HL-60/S4 (cell line): ENCODE measurements around the gene ROR2.

Source experiments
- in situ Hi-C: fragments of 300-500 bp; cut with MboI; formaldehyde crosslinking; loops from 2 replicates; pipeline ENCODE4 v1.14.3; 2022; ENCODE audit warnings: low sequenced_read_pairs

ROR2 gene

DNA sequence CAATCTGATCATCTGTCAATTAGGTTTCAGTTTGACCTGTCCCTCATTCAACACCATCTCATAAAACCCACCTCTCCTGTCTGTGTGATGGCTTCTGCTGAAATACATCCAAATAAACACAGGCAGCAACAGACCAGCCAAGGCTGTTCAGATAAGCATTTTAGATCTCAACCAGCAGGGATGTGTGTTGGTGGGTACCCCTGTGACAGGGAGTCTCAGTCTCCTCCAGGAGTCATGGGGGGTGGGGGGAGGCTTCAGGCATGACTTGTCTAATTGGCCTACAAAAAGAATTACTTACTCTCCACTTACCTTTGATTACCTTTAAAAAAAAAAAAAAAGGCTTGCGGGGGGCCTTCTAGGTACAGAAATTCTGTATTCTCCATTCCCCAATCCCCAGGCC is 65.9 kb downstream of the ROR2 start:
- in situ Hi-C loops = no loop called here

GRCh38 chr9:91883503-91883902 is 66.5 kb downstream of the ROR2 start:
- in situ Hi-C loops = no loop called here

GRCh38 chr9:91882627-91883026 is 67.4 kb downstream of the ROR2 start:
- in situ Hi-C loops = no loop called here

GRCh38 chr9:91880378-91880972 is 69.6 kb downstream of the ROR2 start:
- in situ Hi-C loops = no loop called here

DNA sequence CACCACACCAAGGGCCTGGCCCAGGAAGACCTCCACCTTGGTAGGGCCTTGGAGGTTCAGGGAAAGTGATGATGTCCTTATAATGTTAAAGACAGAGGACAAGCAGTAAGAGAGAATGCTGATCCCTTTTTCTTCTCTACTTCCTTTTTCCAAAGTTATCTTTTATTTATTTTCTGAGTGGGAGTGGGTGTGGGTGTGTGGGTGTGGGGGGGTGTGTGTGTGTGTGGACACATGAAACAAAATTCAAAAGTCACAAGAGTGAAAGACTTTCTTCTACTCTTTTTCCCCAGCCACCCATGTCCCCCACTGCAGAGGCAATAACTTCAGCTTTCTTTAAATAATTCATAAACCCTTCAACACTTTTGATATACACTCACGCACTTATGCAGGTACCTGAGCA is 70.8 kb downstream of the ROR2 start:
- in situ Hi-C loops = no loop called here

DNA sequence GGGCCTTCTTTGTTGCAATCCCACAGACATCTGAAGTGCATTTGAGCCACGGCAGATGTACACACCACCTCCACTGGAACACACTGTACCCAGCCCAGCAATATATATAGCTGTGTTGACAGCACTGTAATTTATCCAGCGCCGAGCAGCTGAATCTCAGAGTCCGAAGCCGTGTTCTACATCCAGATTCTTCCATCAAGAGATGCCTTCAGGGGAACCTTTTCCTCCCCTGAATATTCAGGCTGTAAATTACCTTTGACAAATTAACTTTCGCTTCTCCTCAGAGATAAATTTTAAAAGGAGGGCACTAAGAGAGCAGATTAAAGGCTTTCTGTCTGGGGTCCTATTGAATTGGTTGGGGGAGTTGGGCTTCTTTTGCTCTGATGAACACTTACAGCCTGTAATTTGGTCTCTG is 76.4 kb downstream of the ROR2 start:
- in situ Hi-C loops = no loop called here

- in situ Hi-C loops = no loop called here
Measured at GRCh38 chr9:91868732-91869391, 81.2 kb downstream of the ROR2 start.

GRCh38 chr9:91867740-91868139 is 82.3 kb downstream of the ROR2 start:
- in situ Hi-C loops = no loop called here

DNA sequence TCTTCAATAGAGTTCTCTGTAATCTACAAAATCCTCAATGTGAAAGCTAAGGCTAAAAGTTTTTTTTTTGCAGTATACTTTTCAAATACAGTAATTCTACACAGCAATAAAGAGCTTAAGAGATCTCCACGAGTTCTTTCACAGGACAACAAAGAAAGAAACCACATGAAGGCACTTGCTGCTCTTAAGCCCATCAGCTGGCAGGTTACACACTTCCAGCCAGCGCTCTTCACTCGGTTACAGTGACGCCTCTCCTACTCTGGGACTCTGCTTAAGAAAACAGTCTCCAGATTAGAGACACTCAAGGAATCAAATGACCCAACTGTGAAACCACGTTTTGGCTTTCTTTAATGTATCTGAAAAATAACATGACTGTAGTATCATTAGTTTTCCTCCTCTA is 85.0 kb downstream of the ROR2 start:
- in situ Hi-C loops = no loop called here

DNA sequence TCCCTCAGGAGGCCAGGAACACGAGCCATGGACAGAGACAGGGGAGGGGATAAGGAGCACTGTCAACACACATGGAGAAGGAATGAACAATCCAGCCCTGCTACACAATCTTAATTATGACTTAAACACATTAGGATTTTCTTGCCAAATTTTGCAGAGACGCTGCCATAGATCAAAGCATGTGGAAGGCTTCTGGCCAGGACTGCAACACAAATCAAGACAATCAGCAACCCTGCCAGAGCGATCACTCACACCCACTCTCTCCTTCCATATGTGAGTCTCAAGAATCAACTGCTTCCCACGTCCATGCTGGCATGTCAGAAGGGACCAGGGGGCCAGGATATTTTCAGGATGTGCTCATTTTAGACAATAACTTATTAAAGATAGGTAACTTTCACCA is 85.6 kb downstream of the ROR2 start:
- in situ Hi-C loops = no loop called here

DNA sequence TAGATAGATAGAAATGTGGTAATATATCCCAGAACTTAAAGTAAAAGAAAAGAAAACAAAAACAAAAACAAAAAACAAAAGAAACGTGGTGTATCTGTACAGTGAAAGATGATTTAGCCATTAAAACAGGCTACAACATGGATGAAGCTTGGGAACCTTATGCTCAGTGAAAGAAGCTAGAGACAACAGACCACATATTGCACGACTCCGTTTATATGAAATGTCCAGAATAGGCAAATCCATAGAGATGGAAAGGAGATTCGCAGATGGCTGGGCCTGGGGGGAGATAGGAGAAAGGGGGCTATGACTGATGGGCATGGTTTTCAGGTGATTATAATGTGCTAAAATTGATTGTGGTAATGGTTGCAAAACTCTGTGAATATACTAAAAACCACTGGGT is 86.6 kb downstream of the ROR2 start:
- in situ Hi-C loops = no loop called here

DNA sequence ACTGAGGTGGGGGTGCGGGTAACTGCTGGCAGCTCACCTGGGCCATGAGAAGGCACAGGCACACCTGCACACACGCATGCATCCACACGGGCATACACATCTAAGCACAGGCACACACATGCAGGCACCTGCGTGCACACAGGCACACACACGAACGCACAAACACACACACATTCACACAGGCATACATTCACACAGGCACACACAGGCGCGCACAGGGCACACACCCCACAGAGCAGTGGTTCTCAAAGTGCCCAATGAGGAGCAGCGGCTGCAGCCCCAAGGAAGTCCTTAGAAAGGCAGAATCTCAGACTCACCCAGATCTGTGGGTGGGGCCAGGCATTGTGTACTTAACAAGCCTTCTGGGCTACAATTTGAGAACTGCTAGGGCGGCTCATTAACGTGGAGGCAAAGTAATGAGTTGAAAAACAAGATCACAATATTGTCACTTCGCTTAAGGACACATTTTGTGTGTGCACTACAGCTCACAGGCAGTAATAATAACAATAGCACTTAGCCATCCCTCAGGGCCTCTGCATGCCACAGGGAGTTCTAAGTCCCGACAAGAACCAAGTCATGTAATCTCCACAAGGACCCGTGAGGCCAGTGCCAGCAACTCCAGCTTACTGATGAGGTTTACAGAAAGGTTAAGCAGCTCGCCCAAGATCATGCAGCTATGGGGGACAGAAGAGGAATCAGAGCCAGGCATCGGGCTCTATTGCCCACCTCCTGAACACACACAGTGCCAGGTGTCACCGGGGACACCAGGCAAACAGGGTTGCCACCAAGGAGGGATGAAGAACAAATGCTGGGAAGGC is 91.6 kb downstream of the ROR2 start:
- in situ Hi-C loops = no loop called here

- in situ Hi-C loops = no loop called here
Measured at GRCh38 chr9:91857291-91858212, 92.5 kb downstream of the ROR2 start.

DNA sequence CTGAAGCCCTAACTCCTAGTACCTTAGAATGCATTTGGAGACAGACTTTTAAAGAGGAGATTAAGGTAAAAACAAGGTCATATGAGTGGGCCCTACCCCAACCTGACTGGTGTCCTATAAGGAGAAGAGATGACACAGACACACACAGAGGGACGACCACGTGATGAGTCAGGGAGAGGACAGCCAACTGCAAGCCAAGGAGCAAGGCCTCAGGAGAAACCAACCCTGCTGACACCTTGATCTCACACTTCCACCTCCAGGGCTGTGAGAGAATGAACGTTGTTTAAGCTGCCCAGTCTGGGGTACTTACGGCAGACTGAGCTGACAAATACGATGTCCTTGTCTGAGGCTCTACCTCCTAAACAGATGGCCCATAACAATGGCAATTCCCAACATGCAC is 93.6 kb downstream of the ROR2 start:
- in situ Hi-C loops = no loop called here

DNA sequence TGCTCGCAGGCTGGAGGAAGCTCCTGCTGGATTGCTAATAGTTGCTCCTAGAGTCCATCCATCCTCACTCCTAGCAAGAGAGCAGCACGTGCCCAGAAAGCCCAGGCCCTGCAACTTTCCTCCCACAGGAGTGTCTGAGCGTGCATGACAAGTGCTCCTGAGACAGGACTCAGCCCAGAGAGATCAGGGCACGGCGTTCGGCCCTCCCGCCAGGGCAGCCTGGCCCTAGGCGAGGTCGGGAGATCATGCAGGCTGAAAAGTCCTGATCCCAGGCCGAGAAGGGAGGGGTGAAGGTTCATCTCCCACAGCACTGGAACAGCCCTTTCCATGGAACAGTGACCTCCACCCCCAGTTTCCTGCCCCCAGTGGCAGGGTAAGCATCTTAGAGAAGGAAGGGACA is 94.8 kb downstream of the ROR2 start:
- in situ Hi-C loops = no loop called here

GRCh38 chr9:91852801-91853347 is 97.2 kb downstream of the ROR2 start:
- in situ Hi-C loops = no loop called here

- in situ Hi-C loops = no loop called here
Measured at GRCh38 chr9:91849694-91850093, 100.3 kb downstream of the ROR2 start.

DNA sequence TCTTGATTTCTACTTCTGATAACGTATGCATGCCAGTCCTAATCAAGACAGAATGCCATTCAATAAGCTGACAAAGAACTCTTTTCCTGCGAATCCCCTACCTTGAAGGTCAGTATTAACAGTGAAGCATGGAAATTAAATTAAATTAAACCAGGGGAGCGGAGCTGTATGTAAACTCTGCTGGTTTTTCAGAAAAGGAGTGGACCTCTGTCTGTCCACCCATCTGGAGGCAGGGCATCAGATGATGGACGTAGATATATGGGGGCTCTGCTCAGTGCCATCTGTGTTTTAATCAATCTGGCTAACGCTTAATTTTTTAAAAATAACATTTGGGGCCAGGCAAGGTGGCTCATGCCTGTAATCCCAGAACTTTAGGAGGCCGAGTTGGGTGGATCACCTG is 101.9 kb downstream of the ROR2 start:
- in situ Hi-C loops = no loop called here

- in situ Hi-C loops = no loop called here
Measured at GRCh38 chr9:91847581-91848091, 102.4 kb downstream of the ROR2 start.

GRCh38 chr9:91845879-91846278 is 104.1 kb downstream of the ROR2 start:
- in situ Hi-C loops = no loop called here
